ENCODE results near the gene SRRD.
A peak's percentile ranks its signal among the peaks of the same experiment; 100 is the strongest.

Gene SRRD

DNA sequence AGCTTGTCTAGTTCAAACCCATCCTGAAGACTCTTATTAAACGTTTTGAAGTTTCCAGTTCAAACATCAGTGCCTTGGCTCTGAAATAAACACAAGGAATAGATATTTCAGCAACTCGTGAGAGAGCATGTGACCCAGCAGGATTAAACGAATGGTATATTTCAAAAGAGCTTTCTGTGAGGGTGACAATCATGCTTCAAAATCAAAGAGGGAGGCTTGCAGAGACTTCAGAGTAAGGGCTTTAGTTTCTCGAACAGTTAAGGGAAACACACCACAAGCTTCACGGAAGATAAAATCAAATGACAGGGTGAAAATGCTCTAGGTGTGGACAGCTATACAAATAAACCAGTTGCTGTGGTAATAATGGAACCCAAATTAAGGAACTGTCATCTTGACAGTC lies 1.5 kb upstream of the SRRD start:
- DNase-seq (ENCODE audit: low spot score) = no peak

DNA sequence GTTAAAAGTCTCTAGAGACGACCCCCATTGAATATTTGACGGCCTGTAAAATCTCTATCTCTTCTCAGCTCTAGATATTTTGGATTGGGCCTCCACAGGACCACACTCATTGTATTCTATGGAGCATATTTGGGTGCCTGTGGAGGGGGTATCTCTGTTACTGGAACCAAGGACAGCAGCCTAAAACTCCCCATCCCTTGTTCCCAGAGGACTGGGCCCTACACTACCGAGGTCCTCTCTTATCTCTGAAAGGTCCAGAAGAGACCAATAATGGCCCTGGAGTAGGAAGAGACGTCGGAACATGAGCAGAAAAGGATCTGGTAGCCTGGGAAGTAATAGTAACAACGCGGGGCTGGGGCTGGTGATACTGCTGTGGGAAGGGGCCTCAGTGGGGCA lies 636 bp upstream of the SRRD start:
- no peak for DNase-seq (ENCODE audit: low spot score)

DNA sequence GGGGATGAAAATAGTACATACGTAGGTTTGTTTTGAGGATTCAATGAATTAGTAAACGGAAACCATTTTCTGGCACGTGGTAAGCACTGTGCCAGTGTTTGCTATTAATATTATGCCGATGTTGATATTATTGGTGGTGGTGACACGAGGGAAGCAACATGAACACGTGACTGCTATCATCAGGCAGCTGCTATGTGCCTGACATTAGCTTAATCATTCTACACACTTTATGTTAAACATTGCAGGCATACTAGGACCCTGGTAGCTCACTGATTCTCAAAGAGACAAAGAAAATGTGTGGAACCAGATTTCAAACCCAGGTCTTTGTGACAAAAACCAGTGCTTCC lies 656 bp downstream of the SRRD start:
- no peak for DNase-seq (ENCODE audit: low spot score)

DNA sequence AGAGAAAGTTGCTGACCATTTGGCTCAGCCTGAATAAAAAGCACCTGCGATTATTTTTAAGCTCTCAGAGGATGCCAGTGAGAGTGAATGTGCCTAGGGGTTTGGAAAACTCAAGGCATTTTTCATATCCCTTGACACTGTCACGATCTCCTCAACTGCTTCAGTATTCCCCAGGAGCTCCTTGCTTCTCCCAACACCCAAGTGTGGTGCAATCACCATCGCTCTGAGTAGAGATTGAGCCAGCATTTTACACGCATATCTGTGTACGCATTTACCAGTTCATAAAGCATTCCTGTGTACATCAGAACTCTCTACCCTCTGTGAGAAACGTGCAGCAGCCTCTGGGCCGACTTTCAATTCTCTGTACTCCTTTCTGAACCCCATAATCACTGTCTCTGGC lies 1.3 kb downstream of the SRRD start:
- DNase-seq (ENCODE audit: low spot score) = no peak

DNA sequence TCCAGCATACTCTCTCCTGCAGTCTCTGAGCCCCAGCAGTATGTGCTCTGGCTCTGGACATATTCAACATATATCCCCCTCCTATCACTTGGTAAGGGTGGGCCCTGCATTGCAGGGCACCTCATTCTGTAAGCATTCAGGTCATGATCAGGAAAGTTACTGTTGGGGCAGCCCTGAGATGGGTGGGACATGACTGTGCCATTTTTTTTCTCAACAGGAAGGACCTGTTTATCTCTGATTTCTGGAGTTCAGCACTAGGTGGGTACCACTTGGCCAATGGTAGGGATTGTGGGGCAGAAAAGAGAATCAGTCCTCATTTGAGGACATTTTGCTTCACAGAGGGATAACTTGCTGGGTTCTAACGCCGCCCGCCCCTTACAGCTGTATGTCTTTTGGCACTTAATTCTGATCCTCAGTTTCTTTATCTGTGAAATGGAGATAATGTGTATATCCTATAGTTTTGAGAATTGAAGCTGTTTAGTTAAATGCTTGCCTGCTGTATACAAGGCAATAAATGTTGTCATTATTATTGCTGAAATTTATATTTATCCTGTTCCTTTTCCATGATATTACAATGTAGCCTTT lies 2.2 kb downstream of the SRRD start:
- DNase-seq (ENCODE audit: low spot score) = no peak

DNA sequence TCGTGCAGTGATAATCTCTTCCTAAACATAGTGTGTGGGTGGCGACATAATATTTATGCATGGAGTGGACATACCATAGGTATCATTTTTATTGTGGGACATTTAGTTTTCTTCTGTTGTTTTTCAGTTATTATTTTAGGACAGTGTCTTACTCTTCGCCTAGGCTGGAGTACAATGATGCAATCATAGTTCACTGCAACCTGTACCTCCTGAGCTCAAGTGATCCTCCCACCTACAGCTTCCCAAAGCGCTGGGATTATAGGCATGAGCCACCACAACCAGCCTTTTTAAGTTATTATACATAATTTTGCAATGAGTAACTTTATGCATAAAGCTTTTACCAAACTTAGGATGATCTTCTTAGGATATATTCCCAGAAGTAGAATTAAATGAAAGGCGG lies 2.7 kb downstream of the SRRD start:
- no peak for DNase-seq (ENCODE audit: low spot score)

DNA sequence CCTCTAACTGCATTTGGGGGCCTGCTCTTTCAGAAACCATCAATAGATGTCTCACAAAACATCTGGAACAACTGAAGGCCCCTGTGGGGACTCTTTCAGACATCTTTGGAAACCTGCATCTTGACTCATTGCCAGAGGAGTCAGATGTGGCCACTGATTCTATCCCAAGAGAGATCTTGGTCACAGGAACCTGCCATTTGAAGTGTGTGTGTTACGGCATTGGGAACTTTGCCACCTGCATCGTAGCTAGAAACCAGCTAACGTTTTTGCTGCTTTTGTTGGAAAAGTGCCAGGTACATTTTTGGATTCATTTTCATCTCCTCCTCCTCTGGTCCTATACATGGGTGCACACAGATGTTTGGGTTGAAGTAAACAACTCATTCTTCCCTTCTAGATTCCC lies 4.3 kb downstream of the SRRD start:
- no peak for DNase-seq (ENCODE audit: low spot score)

DNA sequence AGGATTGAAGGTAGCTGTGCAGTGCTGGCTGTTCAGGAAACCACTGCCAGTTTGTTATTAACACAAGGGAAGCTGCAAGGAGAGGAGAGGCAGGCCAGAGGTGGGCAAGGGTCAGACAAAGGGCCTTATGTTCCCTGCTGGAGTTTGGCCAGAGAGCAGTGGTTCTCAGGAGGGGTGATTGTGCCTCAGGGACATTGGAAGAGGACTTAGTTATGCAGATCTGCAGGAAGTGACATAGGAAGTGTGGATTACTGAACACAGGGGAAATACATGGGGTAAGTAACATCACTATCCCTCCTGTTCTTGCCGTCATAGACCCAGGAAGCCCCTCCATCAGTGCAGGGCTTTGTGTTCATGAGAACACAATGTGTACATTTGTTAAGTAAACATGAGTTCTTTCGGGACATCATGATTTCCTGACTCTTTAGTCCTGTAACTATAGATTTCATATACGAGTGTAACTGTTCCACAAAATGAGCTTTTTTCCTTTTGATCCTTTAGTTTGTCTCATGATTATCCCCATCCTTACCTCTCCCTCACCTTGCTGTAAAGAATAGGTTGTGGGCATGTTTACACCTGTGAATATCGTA lies 5.9 kb downstream of the SRRD start:
- DNase-seq (ENCODE audit: low spot score) = no peak

DNA sequence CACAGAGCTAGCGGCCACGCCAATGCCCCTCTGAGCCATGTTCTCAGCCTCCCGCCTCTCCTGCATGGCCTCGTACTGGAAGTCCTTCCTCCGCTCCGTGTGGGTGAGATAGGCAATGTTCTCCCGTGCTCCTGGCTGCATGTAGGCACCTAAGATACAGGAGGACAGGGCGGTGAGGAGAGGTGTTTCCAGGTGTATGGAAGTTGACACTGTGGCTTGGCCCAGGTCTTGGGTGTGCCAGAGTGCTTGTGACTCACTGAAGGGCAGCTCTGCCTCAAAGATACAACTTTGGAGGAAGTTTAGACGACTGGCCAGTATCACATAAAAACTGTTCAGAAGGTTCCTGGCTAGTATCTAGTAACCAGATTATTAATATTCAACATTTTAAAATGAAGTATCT lies 8.5 kb downstream of the SRRD start:
- DNase-seq (ENCODE audit: low spot score) = no peak

DNA sequence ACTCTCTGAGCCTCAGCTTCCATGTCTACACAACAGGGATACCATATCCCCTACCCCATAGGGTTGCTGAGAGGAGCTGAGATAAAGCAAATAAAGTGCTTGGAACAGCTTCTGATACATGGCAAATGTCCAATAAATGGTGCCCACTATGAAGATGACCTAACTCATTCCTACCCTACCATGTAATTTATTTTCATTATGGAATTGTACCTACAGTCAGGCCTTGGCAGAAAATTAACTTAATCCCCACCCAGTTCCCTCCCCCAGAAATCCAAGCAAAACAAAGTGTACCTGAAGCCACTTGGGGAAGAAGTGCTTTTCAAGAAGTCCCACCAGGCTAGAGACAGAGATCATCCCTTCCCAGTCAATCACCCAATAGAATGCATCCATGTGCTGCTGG lies 10.8 kb downstream of the SRRD start:
- DNase-seq (ENCODE audit: low spot score) = no peak

DNA sequence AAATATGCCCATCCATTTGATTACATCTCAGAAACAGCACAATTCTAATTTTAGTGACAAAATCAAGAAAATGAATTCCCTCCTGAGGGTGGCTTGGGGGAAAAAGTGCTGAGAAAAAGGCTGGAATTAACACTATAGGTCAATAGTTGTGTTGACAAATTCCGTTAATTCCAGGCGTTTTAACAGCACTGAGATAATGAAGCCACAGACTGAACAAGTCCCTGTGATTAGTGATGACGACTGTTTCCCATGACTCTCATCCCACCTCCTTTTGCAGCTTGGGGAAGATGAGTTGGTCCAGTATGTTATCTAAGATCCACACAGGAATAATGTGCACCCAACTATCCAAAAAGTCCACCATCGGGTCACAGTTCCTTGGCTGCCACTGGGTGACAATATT lies 12.8 kb downstream of the SRRD start:
- no peak for DNase-seq (ENCODE audit: low spot score)

DNA sequence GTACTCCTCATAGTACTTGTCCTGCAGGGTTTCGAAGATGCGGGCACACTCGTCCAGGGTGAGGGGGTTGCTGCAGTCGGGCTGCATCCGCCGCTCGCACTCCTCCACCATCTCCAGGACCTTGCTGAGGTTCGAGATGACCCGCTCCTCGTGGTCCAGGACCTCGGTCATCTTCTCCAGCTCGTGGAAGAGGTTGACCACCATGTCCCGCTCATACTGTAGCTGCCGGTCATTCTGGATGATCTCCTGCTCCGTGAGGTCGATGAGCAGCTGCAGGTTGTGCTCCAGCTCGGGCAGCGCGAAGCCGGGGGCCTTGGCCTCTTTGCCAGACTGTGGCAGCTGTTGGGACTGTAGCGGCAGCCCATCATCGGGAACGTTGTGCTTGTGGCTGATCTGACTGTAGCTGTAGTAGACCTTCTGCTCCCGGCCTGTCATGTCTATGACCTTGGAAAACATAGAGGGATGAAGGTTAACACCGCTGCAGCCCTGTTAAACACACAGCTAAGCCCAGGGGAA lies 15.6 kb downstream of the SRRD start:
- DNase-seq (ENCODE audit: low spot score) = no peak

DNA sequence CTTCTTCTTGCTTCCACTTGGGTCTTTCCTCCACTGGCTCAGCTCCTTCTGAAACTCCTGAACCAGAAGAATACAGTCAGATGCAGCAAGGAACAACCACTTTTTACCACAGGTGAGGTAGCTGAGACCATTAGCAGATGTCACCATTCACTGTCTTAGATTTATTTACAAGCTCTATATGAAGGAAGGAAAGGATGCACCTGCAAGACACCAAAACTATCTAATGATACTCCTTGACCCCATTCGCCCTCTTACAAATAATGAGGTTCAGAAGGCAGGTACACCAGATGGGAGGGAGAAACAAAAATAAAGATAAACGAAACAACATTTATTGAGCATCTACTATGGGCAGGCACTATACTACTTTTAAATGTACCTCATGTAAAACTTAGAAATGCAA lies 18.3 kb downstream of the SRRD start:
- DNase-seq (ENCODE audit: low spot score) = no peak

DNA sequence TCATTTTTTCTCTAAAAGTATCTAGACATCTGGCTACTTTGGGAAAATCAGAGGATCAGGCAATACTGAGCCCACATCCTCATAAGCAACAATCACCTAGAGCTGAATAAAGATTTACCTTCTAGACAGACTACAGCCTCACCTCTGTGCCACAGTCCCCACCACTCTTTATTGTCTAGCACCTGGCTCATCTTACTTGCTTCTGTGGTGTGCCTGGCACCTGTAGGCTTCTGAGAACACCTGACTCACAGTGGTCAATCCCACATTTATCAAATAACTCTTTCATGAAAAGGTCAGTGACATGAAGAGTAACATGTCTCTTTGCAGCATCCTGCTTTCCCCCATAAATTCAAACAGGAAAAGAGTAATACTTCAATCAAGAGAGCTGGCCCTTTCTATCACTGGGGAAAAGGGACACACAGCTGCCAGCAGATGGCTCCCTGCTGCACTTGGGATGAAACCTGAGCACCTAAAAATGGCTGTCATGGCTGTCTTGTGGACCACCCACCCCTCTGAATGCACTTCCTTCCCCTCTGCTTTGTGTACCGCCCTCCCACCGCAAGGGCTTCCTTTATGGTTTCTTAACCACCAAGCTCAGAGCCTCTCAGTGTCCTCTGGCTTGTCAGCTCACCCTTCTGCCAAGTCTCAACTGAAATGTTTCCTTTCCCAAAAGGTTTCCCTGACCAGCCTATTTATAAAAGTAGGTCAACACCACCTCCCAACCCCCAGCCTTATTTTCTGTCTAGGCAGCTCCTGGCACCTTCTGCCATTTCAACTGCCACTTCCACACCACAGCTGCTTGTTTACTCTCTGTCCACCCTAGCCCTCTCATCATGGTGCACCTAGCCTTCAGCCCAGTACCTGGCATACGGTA lies 19.2 kb downstream of the SRRD start:
- DNase-seq (ENCODE audit: low spot score) = peak; percentile 39

DNA sequence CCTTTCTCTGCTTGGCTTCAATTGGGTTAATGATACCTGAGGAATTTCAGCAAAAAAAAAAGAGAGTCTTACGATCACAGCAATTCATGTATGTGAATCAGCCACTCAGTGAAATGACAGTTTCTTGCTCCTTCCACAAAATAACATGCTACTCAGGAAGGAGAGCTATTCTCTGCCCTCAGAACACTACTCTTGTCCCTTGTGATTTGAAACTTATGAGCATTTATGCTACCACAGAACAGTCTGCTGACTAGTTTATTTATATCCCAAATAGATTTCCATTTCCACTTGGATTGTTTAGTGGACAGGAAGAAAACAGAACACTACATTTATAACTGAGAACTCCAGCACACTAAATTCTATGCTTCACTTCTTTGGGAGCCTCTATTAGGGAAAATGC lies 20.1 kb downstream of the SRRD start:
- no peak for DNase-seq (ENCODE audit: low spot score)

DNA sequence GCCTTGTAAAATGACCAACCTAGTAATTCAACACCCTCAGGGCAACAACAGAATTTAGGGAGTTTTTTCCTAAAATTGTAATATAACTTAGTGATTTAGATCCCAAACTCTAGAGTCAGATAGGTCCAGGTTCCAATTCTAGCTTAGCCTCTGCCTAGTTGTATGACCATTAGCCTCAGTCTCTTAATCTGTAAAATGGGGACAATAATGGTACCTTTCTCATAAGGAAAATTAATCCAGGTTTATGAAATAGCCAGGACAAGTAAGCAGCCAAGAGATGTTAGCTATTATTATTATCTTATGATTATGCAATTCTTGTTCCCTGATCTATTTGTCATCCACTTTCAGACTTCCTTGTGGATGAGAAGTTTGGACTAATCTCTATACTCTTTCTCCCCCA lies 24.5 kb downstream of the SRRD start:
- no peak for DNase-seq (ENCODE audit: low spot score)

DNA sequence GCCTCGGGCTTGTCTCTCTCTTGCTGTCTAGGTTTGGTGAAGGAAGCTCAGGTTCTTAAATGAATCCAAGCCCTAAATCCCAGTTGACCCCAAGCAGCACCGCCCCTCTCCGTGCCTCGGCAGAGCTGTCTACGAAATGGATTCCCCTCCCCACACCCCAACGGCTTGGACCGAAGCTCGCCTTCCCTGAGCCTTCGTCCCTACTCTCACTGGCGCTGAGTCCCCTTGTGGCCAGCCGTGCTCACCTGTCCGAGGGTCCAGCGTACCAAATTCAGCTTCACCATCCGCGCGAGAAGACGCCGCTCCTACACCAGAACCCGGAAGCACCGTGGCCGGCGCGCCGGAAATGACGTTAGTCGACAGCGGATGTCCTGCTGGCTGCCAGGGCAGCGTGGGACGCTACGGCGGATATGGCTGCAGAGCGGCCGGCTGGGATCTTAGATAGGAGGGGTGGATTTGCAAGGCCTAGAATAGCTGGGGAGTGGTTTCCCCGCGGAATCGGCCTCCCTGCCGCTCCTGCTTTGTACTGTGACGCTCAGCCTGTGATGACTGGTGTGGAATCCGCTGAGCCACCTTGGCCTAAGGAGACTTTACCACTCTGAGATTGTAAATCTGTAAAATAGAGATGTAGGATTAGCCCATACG lies 28.6 kb downstream of the SRRD start, which contains the start of gene TFIP11:
Gene TFIP11, minus strand, starts transcription at position 325 of the 645 bp plus-strand sequence. CDS start 2,201 bp downstream, outside the sequence.
- peak; percentile 93 for DNase-seq (ENCODE audit: low spot score)

DNA sequence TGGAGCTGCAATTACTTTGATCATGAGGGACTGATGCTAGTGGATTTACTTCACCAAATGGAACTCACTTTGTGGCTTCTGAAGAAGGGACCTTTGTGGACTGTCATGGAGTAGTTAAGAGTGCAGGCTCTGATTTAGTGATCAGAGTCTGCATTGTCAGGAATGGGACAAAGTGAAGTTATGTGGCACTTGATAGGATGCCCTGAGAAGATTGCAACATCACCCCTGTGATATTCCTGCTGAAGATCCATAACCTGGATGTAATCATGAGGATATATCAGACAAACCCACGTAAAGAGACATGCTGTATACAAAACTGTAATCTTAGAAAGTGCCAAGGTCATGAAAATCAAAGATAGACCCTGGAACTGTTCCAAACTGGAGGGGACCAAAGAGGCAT lies 30.2 kb downstream of the SRRD start:
- no peak for DNase-seq (ENCODE audit: low spot score)

DNA sequence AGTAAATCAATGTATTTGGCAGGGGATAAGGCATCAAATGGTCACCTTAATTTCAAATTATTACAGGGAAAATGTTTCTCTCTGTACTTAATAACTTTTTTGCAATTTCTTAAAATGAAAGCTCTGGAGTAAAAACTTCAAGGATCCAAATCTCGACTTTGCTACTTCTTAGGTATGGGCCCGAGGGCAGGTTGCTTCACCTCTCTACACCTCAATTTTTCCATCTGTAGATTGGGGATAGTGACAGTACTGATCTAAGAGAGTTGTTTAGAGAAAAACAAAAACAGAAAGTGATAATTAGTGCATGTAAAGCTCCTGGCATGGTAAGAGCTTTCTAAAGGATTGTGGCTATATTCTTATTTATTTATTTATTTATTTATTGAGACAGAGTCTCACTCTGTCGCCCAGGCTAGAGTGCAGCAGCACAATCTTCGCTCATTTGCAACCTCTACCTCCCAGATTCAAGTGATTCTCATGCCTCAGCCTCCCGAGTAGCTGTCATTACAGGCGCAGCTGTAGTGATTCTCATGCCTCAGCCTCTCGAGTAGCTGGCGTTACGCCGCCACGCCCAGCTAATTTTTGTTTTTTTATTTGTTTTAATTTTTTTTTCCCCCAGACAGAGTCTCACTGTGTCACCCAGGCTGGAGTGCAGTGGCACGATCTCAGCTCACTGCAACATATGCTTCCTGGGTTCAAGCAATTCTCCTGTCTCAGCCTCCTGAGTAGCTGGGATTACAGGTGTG lies 30.9 kb downstream of the SRRD start:
- DNase-seq (ENCODE audit: low spot score) = no peak

DNA sequence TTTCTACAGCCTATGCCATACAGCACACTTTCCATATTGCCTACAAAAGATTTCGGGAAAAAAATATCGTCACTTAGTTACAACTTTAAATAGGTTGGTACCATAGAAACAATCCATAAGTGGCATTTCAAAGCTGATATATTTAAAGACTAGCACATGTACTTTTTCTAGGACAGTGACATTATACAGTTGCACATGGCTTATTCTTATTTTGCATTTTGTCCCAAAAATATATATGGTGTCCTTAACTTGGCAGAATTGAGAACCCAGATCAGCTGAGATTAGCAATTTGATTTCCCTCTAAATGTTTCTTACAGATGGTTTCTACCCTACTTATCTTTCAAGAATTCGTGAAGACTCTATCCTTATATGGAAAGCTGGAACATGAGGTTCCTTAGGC lies 32.3 kb downstream of the SRRD start:
- no peak for DNase-seq (ENCODE audit: low spot score)

DNA sequence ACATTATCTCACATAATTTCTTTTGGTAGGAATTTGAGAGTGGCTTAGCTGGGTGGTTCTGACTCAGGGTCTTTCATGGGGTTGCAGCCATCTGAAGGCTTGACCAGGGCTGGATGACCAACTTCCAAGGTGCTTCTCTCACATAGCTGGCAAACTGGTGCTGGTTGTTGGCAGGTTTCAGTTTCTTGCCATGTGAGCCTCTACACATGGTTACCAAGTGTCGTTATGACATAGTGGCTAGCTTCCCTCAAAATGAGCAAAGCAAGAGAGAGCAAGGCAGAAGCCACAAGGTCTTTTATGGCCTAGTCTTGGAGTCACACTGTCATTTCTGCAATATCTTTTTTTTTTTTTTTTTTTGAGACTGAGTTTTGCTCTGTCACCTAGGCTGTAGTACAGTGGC lies 32.8 kb downstream of the SRRD start:
- no peak for DNase-seq (ENCODE audit: low spot score)

DNA sequence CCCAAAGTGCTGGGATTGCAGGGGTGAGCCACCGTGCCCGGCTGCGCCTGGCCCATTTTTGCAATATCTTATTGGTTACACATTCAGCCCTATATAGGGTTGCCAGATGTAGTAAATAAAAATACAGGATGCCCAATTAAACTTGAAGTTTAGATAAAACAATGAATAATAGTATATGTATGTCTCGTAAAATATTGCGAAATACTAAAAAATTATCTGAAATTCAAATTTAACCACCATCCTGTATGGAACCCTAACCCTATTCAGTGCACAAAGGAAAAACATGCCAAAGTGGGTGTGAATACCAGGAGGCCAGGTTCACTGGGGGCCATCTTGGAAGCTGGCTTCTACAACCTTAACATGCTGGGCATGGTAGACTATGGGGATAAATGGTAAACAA lies 33.8 kb downstream of the SRRD start:
- no peak for DNase-seq (ENCODE audit: low spot score)
